Measurements from ENCODE around the gene ZNF226. TPM values are rescaled to one million over a fixed set of nuclear protein-coding genes. Genes with fewer than 3 reads are reported as not detected.

The ZNF226 gene
- total and polyA plus RNA-seq, 2 donors (not counting 1 experiment from before 2014, with no cell fraction given): 14.8 to 55.8 TPM

- H2AFZ ChIP-seq (ENCODE audit: insufficient read depth, low read depth, low read length, poor library complexity, severe bottlenecking): peak within 1 kb of the TSS; percentile 94
- peak within 1 kb of the TSS; percentile 86 for H3K4me2 ChIP-seq (replicated peaks; ENCODE audit: low read depth, low read length, poor library complexity, severe bottlenecking)
- peak within 1 kb of the TSS; percentile 85 to 93 (median 88) for H3K4me3 ChIP-seq (ENCODE audit: control extremely low read depth in 1 of 5, extremely low read depth in 1 of 5, insufficient read depth in 1 of 5, low read depth in 2 of 5, low read length in 4 of 5)
- DNase-seq (peak; percentile 85), ATAC-seq (ENCODE audit: low read depth) (peak; percentile 94)
- peak within 1 kb of the TSS; percentile 93 for H3K27ac Mint-ChIP-seq
- peaks cover 50% of the 10 kb centered on the region for H3K79me2 ChIP-seq (ENCODE audit: control insufficient read depth, insufficient read depth, low read length)
- peaks cover 0 to 6% (median 3%) of the 10 kb centered on the region in 3 donors for H3K9me3 ChIP-seq (ENCODE audit: control extremely low read depth in 1 of 3, control insufficient read depth in 2 of 3, insufficient read depth in 1 of 3, low read length in 2 of 3)
- H3K4me3 Mint-ChIP-seq: peak within 1 kb of the TSS; percentile 96
- intact Hi-C loops (cut with micrococcal nuclease): loop anchor here (1.0 to 2.0 kb wide), 6 partner anchors 46 to 288 kb away; partner anchors contain the start of genes ZNF180, ZNF225, ZNF226 and ZNF233
- peaks cover 4% of the 10 kb centered on the region for H3K9me3 Mint-ChIP-seq (ENCODE audit: insufficient read depth)
- no peaks in the 10 kb centered on the region for H4K20me1 ChIP-seq (ENCODE audit: control insufficient read depth, insufficient read depth, low read length, poor library complexity, severe bottlenecking)
- H3K9ac ChIP-seq (ENCODE audit: low read length): peak within 1 kb of the TSS; percentile 87
- WGBS (ENCODE audit: insufficient coverage): 0% methylated on average over 23 of the region's 37 CpGs
- peaks cover 21% of the 10 kb centered on the region for H3K4me1 Mint-ChIP-seq
- peaks cover 14 to 15% of the 10 kb centered on the region in 2 donors for H3K4me1 ChIP-seq (ENCODE audit: control insufficient read depth in 2 of 2, insufficient read depth in 2 of 2, low read length in 2 of 2)
- TF ChIP-seq CTCF (IDR thresholded peaks at IDR 0.05): no peak
- no peak for TF ChIP-seq EZH2 (IDR thresholded peaks at IDR 0.05; ENCODE audit: borderline replicate concordance, insufficient read depth, low read depth, low read length, poor library complexity, severe bottlenecking)
- no peaks in the 10 kb centered on the region for H3K27me3 Mint-ChIP-seq
- H3K27me3 ChIP-seq (replicated peaks in 1 of 4; ENCODE audit: control extremely low read depth in 1 of 4, control insufficient read depth in 3 of 4, insufficient read depth in 4 of 4, low read length in 3 of 4): no peaks in the 10 kb centered on the region
- POLR2A ChIA-PET: interaction anchor here (0.6 to 1.5 kb wide), 6 partner anchors 92 to 413 kb away, joined by 3 to 9 read pairs (median 4); partner anchors contain the start of genes ZNF224, ZNF235 and ZNF45
- H3K36me3 ChIP-seq (replicated peaks in 1 of 2; ENCODE audit: control extremely low read depth in 1 of 2, control insufficient read depth in 1 of 2, extremely low read depth in 1 of 2, insufficient read depth in 2 of 2, low read length in 1 of 2): peaks cover 2 to 18% of the 10 kb centered on the region in 2 experiments
- CTCF ChIA-PET: interaction anchor here (0.7 to 1.1 kb wide), 3 partner anchors 47 to 571 kb away, joined by 4 read pairs; partner anchors contain the start of gene ZNF233
- peak within 1 kb of the TSS; percentile 48 to 77 for H3K27ac ChIP-seq (ENCODE audit: low read length in 2 of 2)
Observed at GRCh38 chr19:44212250-44212865, 47.5 kb downstream of the ZNF226 start, which contains the start of gene ZNF227. ZNF227 (plus strand) TSS chr19:44212532; CDS start chr19:44217793, 5,261 bp downstream.
